Raji (cell line): Measurements from ENCODE around the gene GOSR2.
A peak's percentile ranks its signal among the peaks of the same experiment; 100 is the strongest.

ENCODE experiments used
- POLR2A ChIP-seq: IDR thresholded peaks from 2 replicates; pipeline ENCODE4 v1.6.1; 2011; ENCODE audit warnings: low read depth, low read length, control low read depth; ENCODE audit not compliant: insufficient read depth

Gene GOSR2

GRCh38 chr17:46922804-46923635 lies at the start of gene GOSR2:
TSS of gene GOSR2 (plus strand) at chr17:46923160. CDS start at chr17:46923193, 33 bp downstream.
- peak; percentile 90 for TF ChIP-seq POLR2A

GRCh38 chr17:46873941-46874645 lies 48.9 kb upstream of the GOSR2 start:
- TF ChIP-seq POLR2A = no peak

DNA sequence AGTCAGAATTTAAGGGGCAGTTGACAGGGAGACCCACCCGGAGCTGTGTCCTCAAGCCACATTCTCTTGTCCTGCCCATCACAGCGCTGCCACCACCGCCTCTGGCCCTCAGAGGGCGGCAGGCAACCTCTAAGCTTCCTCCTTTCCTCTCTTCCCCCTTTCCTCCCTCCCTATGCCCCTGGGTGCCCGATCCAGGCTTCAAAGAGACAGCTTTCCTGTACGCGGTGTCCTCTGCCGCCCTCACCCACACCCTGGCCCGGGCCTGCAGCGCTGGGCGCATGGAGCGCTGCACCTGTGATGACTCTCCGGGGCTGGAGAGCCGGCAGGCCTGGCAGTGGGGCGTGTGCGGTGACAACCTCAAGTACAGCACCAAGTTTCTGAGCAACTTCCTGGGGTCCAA lies 48.1 kb upstream of the GOSR2 start:
- no peak for TF ChIP-seq POLR2A

- no peak for TF ChIP-seq POLR2A
Observed at GRCh38 chr17:46875849-46876352, 47.1 kb upstream of the GOSR2 start.

DNA sequence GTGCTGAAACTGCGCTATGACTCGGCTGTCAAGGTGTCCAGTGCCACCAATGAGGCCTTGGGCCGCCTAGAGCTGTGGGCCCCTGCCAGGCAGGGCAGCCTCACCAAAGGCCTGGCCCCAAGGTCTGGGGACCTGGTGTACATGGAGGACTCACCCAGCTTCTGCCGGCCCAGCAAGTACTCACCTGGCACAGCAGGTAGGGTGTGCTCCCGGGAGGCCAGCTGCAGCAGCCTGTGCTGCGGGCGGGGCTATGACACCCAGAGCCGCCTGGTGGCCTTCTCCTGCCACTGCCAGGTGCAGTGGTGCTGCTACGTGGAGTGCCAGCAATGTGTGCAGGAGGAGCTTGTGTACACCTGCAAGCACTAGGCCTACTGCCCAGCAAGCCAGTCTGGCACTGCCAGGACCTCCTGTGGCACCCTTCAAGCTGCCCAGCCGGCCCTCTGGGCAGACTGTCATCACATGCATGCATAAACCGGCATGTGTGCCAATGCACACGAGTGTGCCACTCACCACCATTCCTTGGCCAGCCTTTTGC lies 46.5 kb upstream of the GOSR2 start:
- no peak for TF ChIP-seq POLR2A

DNA sequence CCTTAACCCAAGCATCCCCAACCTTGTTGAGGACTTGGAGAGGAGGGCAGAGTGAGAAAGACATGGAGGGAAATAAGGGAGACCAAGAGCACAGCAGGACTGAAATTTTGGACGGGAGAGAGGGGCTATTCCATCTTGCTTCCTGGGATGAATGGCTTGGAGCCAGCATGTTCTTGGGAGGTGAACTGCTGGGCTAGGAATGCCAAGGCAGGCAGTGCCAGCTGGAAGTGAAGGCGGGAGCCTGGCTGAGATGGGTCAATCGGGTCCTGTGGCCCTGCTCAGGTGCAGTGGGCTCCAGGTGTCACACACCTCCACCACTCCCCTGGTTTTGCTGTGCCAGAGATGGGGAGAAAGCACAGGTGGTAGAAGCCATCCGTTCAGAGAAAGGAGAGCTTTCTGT lies 46.0 kb upstream of the GOSR2 start:
- no peak for TF ChIP-seq POLR2A

GRCh38 chr17:46877466-46877865 lies 45.5 kb upstream of the GOSR2 start:
- TF ChIP-seq POLR2A = no peak

- TF ChIP-seq POLR2A = no peak
Observed at GRCh38 chr17:46878055-46878454, 44.9 kb upstream of the GOSR2 start.

DNA sequence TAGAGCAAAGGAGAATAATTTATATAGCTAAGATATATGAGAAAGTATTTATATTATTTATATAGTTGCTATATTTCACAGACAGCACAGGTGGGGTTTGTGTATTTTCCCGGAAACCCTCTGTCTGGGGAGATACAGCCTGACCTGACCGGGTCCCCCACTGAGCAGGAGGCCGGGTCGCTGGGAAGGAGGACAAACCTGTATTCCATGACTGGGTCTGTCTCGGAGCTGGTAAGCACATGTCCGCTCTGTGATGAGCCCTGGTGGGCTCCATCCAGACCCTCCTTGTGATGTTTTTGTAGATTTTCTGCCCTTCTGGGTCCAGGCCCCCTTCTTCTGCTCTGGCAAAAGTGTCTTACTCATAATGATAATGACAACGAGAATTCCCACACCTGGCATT lies 43.9 kb upstream of the GOSR2 start:
- no peak for TF ChIP-seq POLR2A

DNA sequence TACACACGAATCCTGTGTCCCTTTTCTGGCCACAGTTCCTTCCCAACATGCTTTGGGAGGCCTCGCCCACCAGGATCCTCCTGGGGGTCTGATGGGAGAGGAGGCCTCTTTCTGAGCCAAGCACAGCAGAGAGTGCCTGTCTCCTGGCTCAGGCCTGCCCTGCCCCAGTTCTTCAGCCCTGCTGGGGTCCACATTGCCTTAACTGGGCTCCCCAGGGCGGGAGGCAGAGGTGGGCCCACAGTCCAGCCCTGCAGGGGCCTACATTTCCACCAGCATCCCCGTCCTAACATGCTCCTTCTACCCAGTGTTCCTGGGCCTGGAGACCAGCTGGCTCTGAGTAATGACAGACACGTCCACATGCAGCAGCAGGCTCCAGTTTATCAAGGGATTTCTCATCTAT lies 41.9 kb upstream of the GOSR2 start:
- no peak for TF ChIP-seq POLR2A

DNA sequence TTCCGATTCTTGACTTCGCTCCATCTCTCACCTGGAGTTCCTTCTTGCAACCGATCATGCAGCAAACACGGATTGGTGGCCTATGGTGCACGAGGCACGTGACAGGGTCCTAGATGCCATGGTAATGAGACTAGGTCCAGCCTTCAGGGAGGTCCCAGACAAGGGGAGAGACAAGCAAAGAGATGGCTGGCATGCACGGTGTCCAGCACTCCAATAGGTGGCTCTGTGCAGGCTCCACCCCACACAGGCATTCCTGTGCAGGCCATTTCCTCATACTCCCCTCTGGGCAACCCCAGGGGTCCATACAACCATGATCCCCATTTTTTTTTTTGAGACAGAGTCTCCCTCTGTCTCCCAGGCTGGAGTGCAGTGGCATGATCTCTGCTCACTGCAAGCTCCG lies 40.3 kb upstream of the GOSR2 start:
- TF ChIP-seq POLR2A = no peak

DNA sequence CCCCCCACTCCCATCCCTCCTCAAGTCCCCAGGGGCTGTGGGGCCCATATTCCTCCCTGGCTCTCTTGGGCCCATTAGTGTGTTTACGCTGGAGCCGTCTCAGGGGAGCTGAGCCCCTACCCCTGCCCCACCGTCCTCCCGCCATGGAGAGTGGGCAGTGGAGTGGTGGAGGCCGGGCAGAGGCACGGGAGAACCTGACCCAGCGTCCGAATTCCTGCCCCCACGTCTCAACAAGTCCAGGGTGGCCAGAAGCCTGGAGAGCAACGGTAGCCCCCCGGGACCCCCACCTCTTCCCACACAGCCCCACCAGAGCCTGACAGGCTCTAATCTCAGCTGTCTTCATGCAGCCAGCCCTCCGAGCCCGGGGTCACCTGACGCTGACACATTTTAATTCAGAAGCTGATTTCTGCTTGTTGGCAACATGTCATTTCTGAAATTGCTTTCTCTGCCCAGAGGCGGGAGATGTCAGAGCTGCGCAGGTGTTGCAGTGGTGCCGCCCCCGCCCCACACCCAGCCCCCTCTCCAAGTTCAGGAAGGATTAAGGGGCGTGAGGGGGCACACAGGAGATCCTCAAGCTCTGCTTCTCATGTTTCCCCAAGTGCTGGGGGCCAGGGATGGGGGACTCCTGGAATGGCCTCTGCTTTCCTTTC lies 39.0 kb upstream of the GOSR2 start:
- no peak for TF ChIP-seq POLR2A

DNA sequence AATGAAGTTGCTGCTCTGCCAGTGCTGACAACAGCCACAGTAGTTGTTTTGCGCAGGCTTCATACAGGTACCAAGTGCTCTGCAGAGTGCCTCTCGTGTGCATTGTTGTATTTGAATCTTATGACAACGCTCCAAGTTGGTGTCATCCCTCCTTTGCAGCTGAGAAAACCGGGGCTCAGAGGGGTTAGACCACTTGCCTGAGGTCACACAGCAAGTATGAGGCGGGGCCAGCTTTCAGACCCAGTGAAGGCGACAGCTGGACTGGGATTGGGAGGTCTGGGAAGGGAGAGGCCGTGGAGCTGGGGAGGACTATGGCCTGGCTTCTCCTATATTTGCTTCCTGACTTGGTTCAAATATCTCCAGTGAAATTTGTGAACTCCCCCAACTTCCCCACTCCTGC lies 38.4 kb upstream of the GOSR2 start:
- no peak for TF ChIP-seq POLR2A

- no peak for TF ChIP-seq POLR2A
Observed at GRCh38 chr17:46885415-46886309, 37.3 kb upstream of the GOSR2 start.
